GM18498 (cell line): ENCODE results near the gene ZFR2.
"Not testable (repeated sequence)": the region's sequence is repeated elsewhere in the genome, so short reads cannot be mapped to it uniquely, and the experiment has no call there.

ENCODE experiments used
- ATAC-seq: cut with Tn5 transposase; IDR thresholded peaks from one replicate; pipeline ENCODE4 v1.9.1; 2021; ENCODE audit warnings: mild to moderate bottlenecking, moderate library complexity; ENCODE audit not compliant: unreplicated experiment

The ZFR2 gene

GRCh38 chr19:3817761-3818160 is 51.1 kb downstream of the ZFR2 start:
- ATAC-seq = no peak

- ATAC-seq = no peak
Measured at GRCh38 chr19:3816566-3817218, 52.1 kb downstream of the ZFR2 start.

- not testable (repeated sequence) for ATAC-seq
Measured at GRCh38 chr19:3816148-3816547, 52.7 kb downstream of the ZFR2 start.

- no peak for ATAC-seq
Measured at GRCh38 chr19:3814648-3815047, 54.2 kb downstream of the ZFR2 start.

GRCh38 chr19:3813473-3814392 is 55.1 kb downstream of the ZFR2 start:
- ATAC-seq = no peak

GRCh38 chr19:3810708-3811355 is 58.0 kb downstream of the ZFR2 start:
- no peak for ATAC-seq

- no peak for ATAC-seq
Measured at GRCh38 chr19:3809881-3810707, 58.7 kb downstream of the ZFR2 start.

GRCh38 chr19:3808420-3809143 is 60.3 kb downstream of the ZFR2 start:
- ATAC-seq = no peak

- ATAC-seq = no peak
Measured at GRCh38 chr19:3807574-3808354, 61.1 kb downstream of the ZFR2 start.

GRCh38 chr19:3807131-3807480 is 61.7 kb downstream of the ZFR2 start:
- ATAC-seq = no peak

GRCh38 chr19:3805859-3806258 is 63.0 kb downstream of the ZFR2 start:
- no peak for ATAC-seq

- ATAC-seq = no peak
Measured at GRCh38 chr19:3804429-3804828, 64.4 kb downstream of the ZFR2 start.

- no peak for ATAC-seq
Measured at GRCh38 chr19:3803986-3804385, 64.9 kb downstream of the ZFR2 start.

- no peak for ATAC-seq
Measured at GRCh38 chr19:3803114-3803888, 65.5 kb downstream of the ZFR2 start.

GRCh38 chr19:3801412-3802096 is 67.3 kb downstream of the ZFR2 start:
- ATAC-seq = no peak

- no peak for ATAC-seq
Measured at GRCh38 chr19:3800996-3801395, 67.8 kb downstream of the ZFR2 start.

GRCh38 chr19:3798137-3798536 is 70.7 kb downstream of the ZFR2 start:
- ATAC-seq = no peak

- no peak for ATAC-seq
Measured at GRCh38 chr19:3796358-3796757, 72.5 kb downstream of the ZFR2 start.
